IMR-90 (cell line): ENCODE results near the gene AMOTL1. TPM values are rescaled to one million over a fixed set of nuclear protein-coding genes. Genes with fewer than 3 reads are reported as not detected.

Source experiments
- ATAC-seq: fragments of 200-7000 bp; cut with Tn5 transposase; 2 replicates; pipeline ENCODE4 v1.9.1; 2020; ENCODE audit warnings: low read depth, mild to moderate bottlenecking, moderate library complexity
- BruUV-seq: library from RNA; stranded (reverse); fragments of 400-500 nt; replicated peaks from 2 replicates; lab custom pipeline; 2021; lab: Mats Ljungman, UMichigan
- CTCF ChIA-PET: fragments of 300-600 bp; formaldehyde crosslinking; extraction: SDS; loops from one replicate; lab custom pipeline; 2021; ENCODE audit warnings: antibody characterized with exemption; lab: Yijun Ruan, JAX
- POLR2A ChIA-PET: fragments of 300-600 bp; sonication (Branson Sonifier 250); formaldehyde crosslinking; loops from one replicate; lab custom pipeline; 2022; ENCODE audit warnings: antibody characterized with exemption; ENCODE audit not compliant: unreplicated experiment; lab: Charles Lee
- DNase-seq: peaks from one replicate; pipeline ENCODE4 v3.0.0; 2013
- H2AFZ ChIP-seq: replicated peaks from 2 replicates; pipeline ENCODE3; 2013; ENCODE audit warnings: low read length, mild to moderate bottlenecking; ENCODE audit not compliant: poor library complexity
- H2AK5ac ChIP-seq: 2 replicates; pipeline ENCODE4 v1.6.1; 2013; ENCODE audit warnings: low read depth, low read length, inconsistent platforms
- H2AK9ac ChIP-seq: replicated peaks from 2 replicates; pipeline ENCODE3; 2013; ENCODE audit warnings: mild to moderate bottlenecking, low read depth, low read length, moderate library complexity; ENCODE audit not compliant: poor library complexity
- H2BK120ac ChIP-seq: 2 replicates; pipeline ENCODE4 v1.6.1; 2013; ENCODE audit warnings: low read depth, low read length, inconsistent platforms
- H2BK15ac ChIP-seq: 3 replicates; pipeline ENCODE4 v1.6.1; 2013; ENCODE audit warnings: low read depth, low read length, inconsistent platforms
- H2BK20ac ChIP-seq: 2 replicates; pipeline ENCODE4 v1.6.1; 2013; ENCODE audit warnings: low read depth, mild to moderate bottlenecking, inconsistent platforms, low read length, moderate library complexity
- H2BK5ac ChIP-seq: 2 replicates; pipeline ENCODE4 v1.6.1; 2013; ENCODE audit warnings: mild to moderate bottlenecking, low read depth, low read length, inconsistent platforms; ENCODE audit not compliant: poor library complexity, severe bottlenecking
- H3K14ac ChIP-seq: replicated peaks from 2 replicates; pipeline ENCODE4 v1.6.1; 2013; ENCODE audit warnings: low read depth, low read length, inconsistent platforms
- H3K18ac ChIP-seq: 2 replicates; pipeline ENCODE4 v1.6.1; 2013; ENCODE audit warnings: low read depth, low read length, control low read depth
- H3K23ac ChIP-seq: 2 replicates; pipeline ENCODE4 v1.6.1; 2013; ENCODE audit warnings: low read depth, low read length, inconsistent platforms
- H3K27ac ChIP-seq: 2 replicates; pipeline ENCODE4 v1.5.1; 2013; ENCODE audit warnings: mild to moderate bottlenecking, control low read depth, low read length; ENCODE audit not compliant: insufficient read depth
- H3K27me3 ChIP-seq: 2 replicates; pipeline ENCODE4 v1.6.1; 2013; ENCODE audit warnings: low read length; ENCODE audit not compliant: control insufficient read depth, insufficient read depth
- H3K36me3 ChIP-seq: 2 replicates; pipeline ENCODE4 v1.6.1; 2013; ENCODE audit warnings: low read length, mixed read lengths; ENCODE audit not compliant: control insufficient read depth, insufficient read depth
- H3K4ac ChIP-seq: 2 replicates; pipeline ENCODE4 v1.6.1; 2013; ENCODE audit warnings: low read depth, low read length, inconsistent platforms
- H3K4me1 ChIP-seq: 2 replicates; pipeline ENCODE4 v1.6.1; 2013; ENCODE audit warnings: low read length, mixed read lengths; ENCODE audit not compliant: control insufficient read depth, insufficient read depth
- H3K4me2 ChIP-seq: 2 replicates; pipeline ENCODE4 v1.6.1; 2013; ENCODE audit warnings: low read depth, mild to moderate bottlenecking, control low read depth, low read length, moderate library complexity
- H3K4me3 ChIP-seq: 2 replicates; pipeline ENCODE4 v1.5.1; 2013; ENCODE audit warnings: low read depth, mild to moderate bottlenecking, control low read depth, low read length, moderate library complexity; ENCODE audit not compliant: insufficient read depth
- H3K56ac ChIP-seq: 2 replicates; pipeline ENCODE4 v1.6.1; 2013; ENCODE audit warnings: low read length, inconsistent platforms; ENCODE audit not compliant: insufficient read depth; ENCODE audit errors: extremely low read depth
- H3K79me1 ChIP-seq, 2 experiments: 2 replicates each; pipeline ENCODE4 v1.6.1; 2013; ENCODE audit warnings: low read length in 2 of 2, inconsistent platforms in 1 of 2, low read depth in 1 of 2
- H3K9ac ChIP-seq: 2 replicates; pipeline ENCODE4 v1.6.1; 2013; ENCODE audit warnings: low read depth, low read length, control low read depth
- H3K9me1 ChIP-seq: 2 replicates; pipeline ENCODE4 v1.6.1; 2013; ENCODE audit warnings: low read length, inconsistent platforms; ENCODE audit not compliant: insufficient read depth
- H3K9me3 ChIP-seq: 2 replicates; pipeline ENCODE4 v1.6.1; 2013; ENCODE audit warnings: low read length; ENCODE audit not compliant: control insufficient read depth, insufficient read depth
- H4K20me1 ChIP-seq: 2 replicates; pipeline ENCODE4 v1.6.1; 2013; ENCODE audit warnings: low read length, inconsistent platforms; ENCODE audit not compliant: insufficient read depth
- H4K5ac ChIP-seq: 2 replicates; pipeline ENCODE4 v1.6.1; 2013; ENCODE audit warnings: mild to moderate bottlenecking, low read depth, low read length, control low read depth
- H4K8ac ChIP-seq, 2 experiments: 2 replicates each; pipeline ENCODE4 v1.6.1; 2013; ENCODE audit warnings: low read depth in 2 of 2, low read length in 2 of 2, control low read depth in 1 of 2, inconsistent platforms in 1 of 2
- H4K91ac ChIP-seq: 2 replicates; pipeline ENCODE4 v1.6.1; 2013; ENCODE audit warnings: low read depth, low read length, inconsistent platforms; ENCODE audit not compliant: insufficient read depth
- CEBPB ChIP-seq: IDR thresholded peaks from 2 replicates; pipeline ENCODE4 v1.6.1; 2012; ENCODE audit warnings: low read depth, low read length, improper control_type of control experiment
- MAFK ChIP-seq: IDR thresholded peaks from 2 replicates; pipeline ENCODE4 v1.6.1; 2012; ENCODE audit warnings: low read depth, low read length, improper control_type of control experiment
- MXI1 ChIP-seq: IDR thresholded peaks from 2 replicates; pipeline ENCODE4 v1.6.1; 2012; ENCODE audit warnings: low read depth, mild to moderate bottlenecking, low read length, moderate library complexity, borderline replicate concordance
- WGBS, 2 experiments: methylation state at CpG; one replicate each; pipeline versions ENCODE4 v1.1.5 to v1.1.7; 2013; ENCODE audit warnings: missing lambda C conversion rate in 2 of 2; ENCODE audit not compliant: insufficient read length in 1 of 2; ENCODE audit errors: extremely low coverage in 2 of 2; 5-methylcytosine and 5-hydroxymethylcytosine counted together
- dilution Hi-C: fragments of 300-500 bp; cut with HindIII; formaldehyde crosslinking; loops from one replicate; pipeline ENCODE4 v1.14.3; 2018; ENCODE audit warnings: low sequenced_read_pairs; ENCODE audit not compliant: unreplicated experiment
- in situ Hi-C: fragments of 300-500 bp; cut with MboI; formaldehyde crosslinking; loops from 3 replicates; pipeline ENCODE4 v1.14.3; 2019; ENCODE audit warnings: low sequenced_read_pairs, inconsistent platforms, mixed read lengths
- intact Hi-C: fragments of 100-400 bp; cut with micrococcal nuclease; formaldehyde crosslinking; loops from 2 replicates; pipeline ENCODE4 v1.10.0; 2022
- polyA plus RNA-seq, 3 experiments: library from polyadenylated mRNA; depleted of rRNA; stranded (reverse); fragments of >200 nt; gene quantifications; 2 replicates each; pipeline ENCODE4 v1.2.3, GENCODE V29; 2012; ENCODE audit warnings: low replicate concordance in 1 of 3
- total RNA-seq: library from RNA; depleted of rRNA; stranded (reverse); fragments of >200 nt; gene quantifications from 2 replicates; pipeline ENCODE4 v1.2.3, GENCODE V29; 2012

AMOTL1 gene
- total and polyA plus RNA-seq, 2 of the 4 experiments (the other 2 are of a cell fraction), result 18.6 to 49.5 TPM

DNA sequence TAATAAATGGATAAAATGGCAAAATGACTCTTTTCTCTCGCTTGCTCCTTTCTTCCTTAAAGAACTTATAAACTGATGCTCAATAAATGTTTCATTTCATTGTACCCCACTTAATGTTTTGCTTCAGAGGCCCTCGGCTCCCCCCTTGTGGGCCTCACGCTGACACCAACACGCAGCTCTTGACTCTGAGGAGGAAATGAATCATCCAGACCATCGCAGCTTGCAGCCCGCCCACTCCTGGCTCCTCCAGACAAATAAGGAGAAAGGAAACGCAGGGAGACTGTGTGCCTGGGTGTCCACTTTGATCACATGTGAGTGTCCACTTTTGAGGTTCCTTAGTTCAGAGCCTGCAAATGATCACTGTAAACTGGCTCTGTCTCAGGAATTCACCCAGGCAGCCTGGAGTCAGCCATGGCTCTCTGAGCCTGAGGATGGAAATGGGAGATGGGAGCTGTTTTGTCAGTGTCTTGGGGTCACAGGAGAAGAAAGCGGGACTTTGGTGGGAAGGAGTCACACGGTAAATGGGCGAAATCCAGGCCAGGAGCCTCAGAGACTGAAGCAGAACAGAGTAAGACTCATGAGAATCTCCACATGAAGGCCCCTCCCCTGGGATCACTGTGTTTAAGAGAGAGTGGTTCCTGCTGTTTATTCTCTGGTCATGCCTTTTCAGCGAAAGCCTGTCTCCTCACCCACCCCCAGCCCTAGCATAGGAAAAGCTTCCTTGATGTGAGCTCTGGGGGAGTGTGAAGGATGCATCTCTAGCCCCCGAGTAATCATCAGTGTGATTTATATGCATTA is 108.7 kb downstream of the AMOTL1 start (continued):
- no peak for TF ChIP-seq MAFK
- 0 out of 2 replicates have a peak, but pooled peaks have one; percentile 33 for TF ChIP-seq MXI1

DNA sequence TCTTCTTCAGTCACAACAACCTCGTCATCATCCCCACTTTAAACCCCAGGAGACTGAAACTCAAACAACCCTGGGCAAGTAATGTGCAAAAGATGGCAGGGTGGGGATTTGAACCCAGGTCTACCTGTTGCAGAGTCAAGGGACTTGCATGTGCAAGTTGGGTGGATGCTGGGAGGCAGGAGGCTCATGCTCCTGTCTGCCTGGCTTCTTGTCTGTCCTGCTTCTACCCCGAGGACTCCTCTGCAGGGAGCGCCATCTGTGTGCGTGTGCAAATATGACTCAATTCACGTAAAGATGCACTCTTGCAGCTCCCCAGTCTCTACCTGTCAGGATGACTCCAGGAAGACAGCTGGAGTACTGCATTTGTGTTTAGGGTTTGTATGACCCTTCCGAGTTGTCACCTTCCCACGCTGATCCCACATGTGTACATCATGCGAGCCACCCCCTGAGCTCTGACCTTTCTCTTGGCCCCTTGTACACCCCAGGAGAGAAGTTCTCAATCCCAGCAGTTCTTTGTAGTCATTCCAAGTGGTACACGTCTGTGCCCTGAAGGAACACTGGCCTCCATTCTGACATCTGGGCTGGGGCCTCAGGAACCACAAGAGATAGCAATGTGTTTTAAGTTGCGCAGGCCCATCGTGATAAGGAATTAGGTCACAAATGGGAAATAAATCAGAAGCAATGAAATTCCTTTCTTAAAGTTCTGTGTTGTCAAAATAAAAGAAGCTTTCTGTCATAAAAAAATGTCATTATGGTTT is 109.5 kb downstream of the AMOTL1 start:
- Histone ChIP-seq H4K5ac (peak overlapping the region; percentile 81), H3K79me1 (peaks cover 13 to 43% of the 10 kb centered on the region in 2 experiments; a peak in 3 of 4 replicates), H3K9ac (peak overlapping the region; percentile 57; the same call in 1 of the 2 replicates), H3K27me3 (no peaks in the 10 kb centered on the region), H2AK9ac (peak overlapping the region; percentile 17), H3K23ac (peak overlapping the region; percentile 87; the same call in 1 of the 2 replicates), H3K4me2 (no peak overlapping the region), H3K36me3 (peaks cover 50% of the 10 kb centered on the region), H3K4me3 (no peak overlapping the region), H2BK120ac (peak overlapping the region; percentile 95), H2BK20ac (peak overlapping the region; percentile 89), H4K91ac (peak overlapping the region; percentile 91), H2AFZ (peak overlapping the region; percentile 14), H3K9me1 (peaks cover 18% of the 10 kb centered on the region), H2BK5ac (peak overlapping the region; percentile 88), H4K8ac (peak overlapping the region; percentile 83 to 90), H3K9me3 (no peaks in the 10 kb centered on the region), H3K27ac (peak overlapping the region; percentile 93), H3K4ac (peak overlapping the region; percentile 98), H4K20me1 (no peaks in the 10 kb centered on the region), H3K14ac (peak overlapping the region; percentile 91), H3K4me1 (peaks cover 15% of the 10 kb centered on the region), H2BK15ac (peak overlapping the region; percentile 71; the same call in 2 of the 3 replicates), H3K18ac (peak overlapping the region; percentile 73), H2AK5ac (peak overlapping the region; percentile 90), H3K56ac (peak overlapping the region; percentile 98)
- no TSS peak for BruUV-seq
- dilution Hi-C loops, result no loop called here
- POLR2A ChIA-PET, result no interaction called here
- CTCF ChIA-PET, result interaction anchor here (0.7 to 1.2 kb wide), 2 partner anchors 95 to 96 kb away, joined by 3 read pairs; no protein-coding TSS in a partner anchor
- in situ Hi-C loops, result no loop called here
- WGBS, 2 experiments, result 40% methylated on average over 1 of the region's 11 CpGs; no CpG with 5 or more reads in 1 of the 2 experiments
- intact Hi-C loops, result loop anchor here (5.0 kb wide), 1 partner anchor 90 kb away; no protein-coding TSS in a partner anchor
- no peak for TF ChIP-seq CEBPB
- ATAC-seq, result no peak
- DNase-seq, result no peak
